HG03064 (cell line): ENCODE data around the gene MICALL1.

ENCODE experiments used
- ATAC-seq: cut with Tn5 transposase; IDR thresholded peaks from one replicate; pipeline ENCODE4 v1.9.1; 2021; ENCODE audit warnings: low read depth; ENCODE audit not compliant: unreplicated experiment

Gene MICALL1

DNA sequence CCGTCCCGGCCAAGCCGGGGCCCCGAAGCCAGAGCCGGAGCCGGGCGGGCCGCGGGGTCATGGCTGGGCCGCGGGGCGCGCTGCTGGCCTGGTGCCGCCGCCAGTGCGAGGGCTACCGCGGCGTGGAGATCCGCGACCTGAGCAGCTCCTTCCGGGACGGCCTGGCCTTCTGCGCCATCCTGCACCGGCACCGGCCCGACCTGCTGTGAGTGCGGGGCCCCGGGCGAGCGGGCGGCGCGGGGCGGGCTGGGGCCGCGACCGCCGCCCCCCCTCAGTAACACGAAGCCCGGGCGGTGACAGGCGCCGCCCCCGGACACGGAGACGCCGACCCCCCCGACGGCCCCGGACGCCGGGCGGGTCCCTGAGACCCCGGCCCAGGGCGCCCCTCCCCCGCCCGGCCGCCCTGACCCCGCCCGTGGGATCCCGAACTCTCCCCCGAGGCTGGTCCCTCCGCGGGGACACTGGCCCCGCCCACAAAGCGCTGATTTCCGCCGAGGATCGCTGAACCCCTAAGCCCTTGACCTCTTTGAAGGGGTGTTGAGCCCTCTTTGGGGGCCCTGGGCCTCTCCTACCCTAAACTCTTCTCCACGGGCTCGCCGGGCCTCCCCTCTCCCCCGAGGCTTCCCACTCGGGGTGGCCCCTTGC is 389 bp downstream of the MICALL1 start:
- ATAC-seq = peak; percentile 26

DNA sequence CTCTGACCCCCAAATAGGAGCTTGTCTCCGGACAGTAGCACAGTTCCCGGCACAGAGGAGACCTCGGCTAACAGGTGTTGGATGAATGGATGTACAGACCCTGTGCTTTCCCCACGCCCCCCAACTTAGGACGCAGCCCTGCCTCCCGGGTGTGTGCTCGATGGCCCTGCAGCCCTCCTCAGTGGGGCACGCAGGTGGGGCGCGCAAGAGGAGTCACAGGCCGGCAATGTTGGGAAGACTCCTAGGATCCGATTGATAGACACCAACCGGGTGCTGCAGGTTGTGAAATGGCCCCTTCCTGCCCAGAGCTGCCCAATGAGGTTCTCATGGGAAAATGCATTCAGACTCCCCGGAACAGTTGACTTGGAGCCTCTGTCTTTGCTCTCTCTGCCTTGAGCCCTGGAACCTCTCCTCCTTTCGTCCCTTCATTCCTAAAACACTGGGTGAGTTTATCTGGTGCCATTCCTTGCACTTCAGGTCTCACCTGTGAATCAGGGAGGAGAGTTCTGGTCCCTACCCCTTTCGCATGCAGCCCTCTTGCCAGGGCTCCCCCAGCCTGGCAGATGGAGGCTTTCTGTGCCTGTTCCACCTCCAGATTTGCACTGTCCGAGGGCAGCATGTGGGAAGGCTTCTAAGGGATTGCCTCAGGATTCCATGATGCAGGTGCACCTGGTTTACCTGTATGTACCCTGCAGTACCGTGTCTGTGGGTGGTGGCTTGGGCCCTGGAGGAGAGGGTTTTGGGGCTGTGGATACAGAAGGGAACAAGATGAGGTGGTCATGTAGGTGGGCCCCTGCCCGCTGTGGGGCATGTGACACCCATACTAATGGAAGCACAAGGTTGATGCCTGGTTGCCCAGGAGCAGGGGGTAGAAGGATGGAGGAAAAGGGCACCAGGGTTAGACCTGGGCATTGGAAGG is 1.2 kb downstream of the MICALL1 start:
- ATAC-seq = peak; percentile 11

DNA sequence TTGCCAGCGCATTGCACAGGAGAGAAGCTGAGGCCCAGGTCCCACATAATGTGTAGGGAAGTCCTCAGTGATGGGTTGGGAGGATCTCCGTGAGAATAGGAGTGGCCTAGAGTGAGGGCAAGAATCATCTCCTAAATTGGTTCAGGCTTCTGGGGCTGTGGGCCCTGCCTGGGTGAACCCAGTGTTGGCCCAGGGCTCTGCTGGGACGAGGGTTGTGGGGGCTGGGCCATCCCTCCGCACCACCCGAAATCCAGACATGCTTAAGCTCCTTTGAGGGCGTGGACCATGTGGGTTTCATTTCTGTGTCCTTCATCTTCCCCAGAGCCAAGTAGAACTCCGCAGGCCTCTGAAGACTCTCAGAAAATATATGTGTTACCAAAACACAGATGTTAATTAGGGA is 3.7 kb downstream of the MICALL1 start:
- no peak for ATAC-seq

DNA sequence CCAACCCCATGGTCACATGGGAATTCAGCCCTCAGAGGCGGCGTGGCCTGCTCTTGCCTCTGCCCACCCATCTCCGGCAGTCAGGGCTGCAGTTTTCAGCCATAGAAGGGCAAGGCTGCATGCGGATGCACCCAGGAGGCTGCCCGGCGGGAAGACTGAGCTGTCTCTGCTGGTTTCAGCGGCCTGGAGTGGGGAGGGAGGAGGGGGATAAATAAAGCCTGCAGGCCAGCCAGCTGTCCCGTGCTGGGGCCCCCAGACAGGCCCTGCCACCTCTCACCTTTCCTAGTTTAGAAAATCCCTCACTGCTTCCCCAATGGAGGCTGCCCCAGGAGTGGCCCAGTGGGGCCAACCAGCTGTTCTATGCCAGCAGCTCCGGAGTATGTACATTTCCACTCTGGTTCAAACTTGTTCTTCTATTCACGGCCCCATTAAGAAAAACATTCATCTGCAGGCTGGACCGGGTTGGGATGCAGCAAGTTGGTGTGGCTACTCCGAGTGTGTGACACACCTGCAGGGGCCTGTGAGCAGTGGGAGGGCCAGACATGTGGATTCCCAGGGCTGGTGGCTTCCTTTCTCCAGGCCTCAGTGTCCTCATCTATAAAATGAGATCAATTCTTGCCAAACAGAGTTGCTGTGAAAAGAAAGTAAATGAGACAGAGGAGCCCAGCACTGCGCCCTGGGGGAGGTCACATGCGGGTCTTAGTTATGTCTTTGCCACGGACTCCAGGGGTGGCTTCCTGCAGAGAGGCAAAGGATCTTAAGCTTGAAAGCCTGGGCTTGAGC is 5.0 kb downstream of the MICALL1 start:
- ATAC-seq = no peak

DNA sequence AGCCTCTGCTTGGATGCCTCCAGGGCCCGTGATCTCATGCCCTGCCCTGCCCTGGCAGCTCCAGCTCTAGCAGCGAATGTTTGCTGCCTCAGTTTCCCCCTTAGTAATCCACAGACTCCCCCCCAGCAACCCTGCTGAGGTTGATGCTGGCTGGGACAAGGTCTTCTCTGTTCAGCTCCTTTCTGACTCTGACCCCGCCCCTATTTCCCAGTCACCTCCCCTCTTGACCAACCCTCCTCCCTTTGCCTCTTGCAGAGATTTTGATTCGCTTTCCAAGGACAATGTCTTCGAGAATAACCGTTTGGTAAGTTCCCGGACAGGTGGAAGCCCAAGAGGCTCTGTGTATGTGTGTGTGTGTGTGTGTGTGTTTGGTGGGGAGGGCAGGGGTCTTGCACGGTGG is 5.6 kb downstream of the MICALL1 start:
- ATAC-seq = no peak

DNA sequence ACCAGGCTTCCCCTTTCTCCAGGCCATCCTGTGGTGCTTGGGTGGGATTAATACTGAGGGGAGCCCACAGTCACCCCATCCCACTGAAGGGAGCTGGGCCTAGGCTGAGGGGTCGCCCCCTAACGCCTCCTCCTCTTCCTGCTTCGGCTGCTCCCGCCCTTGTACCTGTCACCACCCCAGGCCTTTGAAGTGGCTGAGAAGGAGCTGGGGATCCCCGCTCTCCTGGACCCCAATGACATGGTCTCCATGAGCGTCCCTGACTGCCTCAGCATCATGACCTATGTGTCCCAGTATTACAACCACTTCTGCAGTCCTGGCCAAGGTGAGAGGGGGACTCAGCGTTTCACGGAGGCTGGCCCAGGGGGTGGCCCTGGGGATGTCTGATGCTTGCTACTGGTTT is 6.1 kb downstream of the MICALL1 start:
- ATAC-seq = no peak

DNA sequence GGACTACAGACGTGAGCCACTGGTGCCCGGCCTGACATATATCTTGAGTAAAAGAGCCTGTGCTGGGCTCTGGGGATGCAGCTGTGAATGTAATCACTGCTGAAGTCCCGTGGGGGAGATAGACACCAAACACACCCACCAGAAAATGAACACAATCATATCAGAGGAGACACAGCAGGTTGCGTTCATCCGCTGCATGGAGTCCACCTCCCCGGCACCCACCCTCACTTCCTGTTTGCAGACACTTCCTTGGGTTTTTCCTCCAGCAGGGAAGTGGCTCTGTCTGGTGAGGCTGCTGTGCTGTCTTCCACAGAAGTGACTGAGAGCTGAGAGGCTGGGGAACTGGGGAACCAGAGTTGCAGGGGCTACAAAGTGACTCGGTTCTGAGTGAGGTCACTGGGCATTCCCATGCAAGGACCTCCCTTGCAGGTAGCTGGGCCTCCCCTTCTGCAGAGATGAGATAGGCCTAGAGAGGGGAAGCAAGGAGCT is 7.2 kb downstream of the MICALL1 start:
- no peak for ATAC-seq

DNA sequence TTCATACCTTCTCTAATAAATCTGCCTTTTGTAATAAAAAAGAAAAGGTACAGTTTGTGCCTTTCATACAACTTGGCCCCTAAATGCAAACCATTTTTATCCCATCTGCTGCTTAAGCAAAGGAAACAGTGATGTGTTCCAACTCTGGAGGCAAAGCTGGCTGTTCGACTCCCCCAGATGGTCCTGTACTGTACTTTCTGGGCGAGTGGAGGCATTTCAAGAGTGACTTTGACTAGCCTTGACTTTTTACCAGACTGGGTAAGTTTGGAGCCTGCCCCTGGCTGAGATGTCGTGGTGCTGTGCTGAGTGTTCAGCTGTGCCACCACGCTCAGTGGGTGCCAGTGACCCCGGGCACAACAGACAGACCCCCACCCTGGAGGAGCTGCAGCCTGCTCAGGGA is 10.2 kb downstream of the MICALL1 start:
- ATAC-seq = no peak

DNA sequence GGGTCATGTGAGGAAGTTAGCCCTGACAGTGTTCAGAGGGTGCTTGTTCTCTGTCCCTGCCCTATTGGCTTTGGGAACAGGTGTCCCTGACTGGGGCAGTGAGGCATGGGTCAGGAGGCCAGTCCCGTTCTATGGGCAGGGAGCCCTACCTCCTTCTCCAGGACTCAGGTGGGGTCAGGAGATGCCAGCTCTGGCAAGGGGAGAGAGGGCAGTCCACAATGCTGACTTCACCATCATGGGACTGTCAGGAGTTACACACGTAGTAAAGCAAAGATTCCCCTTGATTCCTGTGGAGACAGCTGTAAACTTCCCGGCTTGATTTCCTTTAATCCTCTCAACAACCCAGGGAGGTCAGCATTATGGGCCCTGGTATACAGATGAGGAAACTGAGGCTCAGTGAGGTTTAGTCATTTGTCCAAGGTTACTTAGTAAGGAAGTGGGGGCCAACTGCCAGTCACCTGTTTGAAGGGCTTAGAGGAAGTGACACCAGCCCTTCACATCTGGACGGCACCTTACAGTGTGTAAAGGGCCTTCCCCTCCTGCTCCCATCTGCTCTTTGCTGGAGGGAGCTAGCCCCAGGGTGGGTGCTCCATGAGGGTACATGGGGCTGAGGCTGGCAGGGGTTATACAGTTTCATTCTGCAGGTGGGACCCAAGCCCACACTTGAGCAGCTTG is 11.9 kb downstream of the MICALL1 start:
- ATAC-seq = no peak

DNA sequence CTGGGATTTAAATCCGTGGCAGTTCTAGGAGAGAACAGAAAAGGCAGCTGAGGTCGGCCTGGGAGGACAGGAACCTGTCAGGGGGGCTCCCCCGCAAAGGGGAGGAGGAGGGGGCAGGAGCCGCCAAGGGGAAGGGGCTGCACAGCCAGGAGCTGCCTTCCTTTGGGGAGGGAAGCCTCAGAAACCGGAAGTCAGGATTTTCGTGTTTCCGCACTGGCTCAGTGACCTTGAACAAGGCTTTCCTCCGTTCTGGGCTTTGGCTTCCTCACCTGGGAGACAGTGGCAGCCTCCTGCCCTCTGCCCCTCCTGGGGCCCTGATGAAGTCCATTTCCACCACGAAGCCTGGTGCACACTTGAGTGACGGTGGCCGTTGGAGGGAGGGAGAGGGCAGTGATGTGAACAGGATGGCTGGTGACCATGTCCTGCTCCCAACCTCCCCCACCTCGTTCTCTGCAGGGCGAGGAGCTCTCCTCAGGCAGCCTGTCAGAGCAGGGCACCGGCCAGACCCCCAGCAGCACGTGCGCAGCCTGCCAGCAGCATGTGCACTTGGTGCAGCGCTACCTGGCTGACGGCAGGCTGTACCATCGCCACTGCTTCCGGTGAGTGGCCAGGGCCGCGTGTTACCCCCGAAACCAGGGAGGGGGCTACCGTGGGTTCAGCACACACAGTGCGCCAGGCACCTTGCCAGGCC is 12.6 kb downstream of the MICALL1 start:
- ATAC-seq = no peak

DNA sequence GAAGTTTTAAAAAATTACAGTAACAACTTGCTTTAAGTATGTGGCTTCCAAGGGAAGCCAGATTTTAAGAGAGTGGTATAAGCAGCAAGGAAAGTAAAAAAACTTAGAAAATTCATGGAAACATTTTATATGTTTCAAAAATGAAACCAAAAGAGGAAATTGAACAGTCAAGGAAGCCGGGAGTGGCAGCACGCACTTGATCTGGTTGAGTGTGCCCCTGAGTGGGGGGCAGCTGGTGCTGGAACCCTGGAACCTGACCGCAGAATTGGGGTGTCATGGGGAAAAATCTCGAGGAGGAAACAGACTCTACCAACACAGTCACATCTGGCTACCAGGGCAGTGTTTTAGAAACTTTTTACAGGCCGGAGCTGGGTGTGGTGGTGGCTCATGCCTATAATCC is 14.0 kb downstream of the MICALL1 start:
- ATAC-seq = no peak

DNA sequence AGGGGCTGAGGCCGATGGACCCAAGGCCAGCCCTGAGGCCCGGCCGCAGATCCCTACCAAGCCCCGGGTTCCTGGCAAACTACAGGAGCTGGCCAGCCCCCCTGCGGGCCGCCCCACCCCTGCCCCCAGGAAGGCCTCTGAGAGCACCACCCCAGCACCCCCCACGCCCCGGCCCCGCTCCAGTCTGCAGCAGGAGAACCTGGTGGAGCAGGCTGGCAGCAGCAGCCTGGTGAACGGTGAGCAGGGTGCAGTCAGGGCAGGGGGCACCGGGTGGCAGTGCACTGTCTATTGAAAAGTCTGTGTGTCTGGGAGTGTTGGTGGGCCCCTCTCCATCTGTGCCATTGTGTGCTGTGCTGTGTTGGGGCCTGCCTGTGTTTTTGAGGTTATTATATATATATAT is 16.1 kb downstream of the MICALL1 start:
- no peak for ATAC-seq

DNA sequence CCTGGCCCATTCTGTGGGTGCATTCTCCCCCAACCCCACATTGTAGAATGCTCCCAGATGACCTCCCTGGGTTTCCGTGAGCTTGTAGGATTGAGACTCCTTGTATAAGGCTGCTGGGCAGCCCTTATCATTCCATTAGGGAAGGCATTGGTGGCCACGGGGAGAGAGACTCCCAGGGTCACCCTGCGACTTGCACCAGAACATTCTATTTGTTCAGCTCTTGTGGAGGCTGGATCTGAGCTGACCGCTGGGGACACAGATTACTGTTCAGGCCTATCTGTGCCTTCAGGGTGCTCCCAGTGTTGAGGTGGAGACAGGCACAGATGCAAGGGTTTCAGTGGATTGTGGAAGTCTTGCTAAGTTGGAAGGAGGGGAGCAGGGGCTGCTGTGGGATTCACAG is 17.8 kb downstream of the MICALL1 start:
- no peak for ATAC-seq

DNA sequence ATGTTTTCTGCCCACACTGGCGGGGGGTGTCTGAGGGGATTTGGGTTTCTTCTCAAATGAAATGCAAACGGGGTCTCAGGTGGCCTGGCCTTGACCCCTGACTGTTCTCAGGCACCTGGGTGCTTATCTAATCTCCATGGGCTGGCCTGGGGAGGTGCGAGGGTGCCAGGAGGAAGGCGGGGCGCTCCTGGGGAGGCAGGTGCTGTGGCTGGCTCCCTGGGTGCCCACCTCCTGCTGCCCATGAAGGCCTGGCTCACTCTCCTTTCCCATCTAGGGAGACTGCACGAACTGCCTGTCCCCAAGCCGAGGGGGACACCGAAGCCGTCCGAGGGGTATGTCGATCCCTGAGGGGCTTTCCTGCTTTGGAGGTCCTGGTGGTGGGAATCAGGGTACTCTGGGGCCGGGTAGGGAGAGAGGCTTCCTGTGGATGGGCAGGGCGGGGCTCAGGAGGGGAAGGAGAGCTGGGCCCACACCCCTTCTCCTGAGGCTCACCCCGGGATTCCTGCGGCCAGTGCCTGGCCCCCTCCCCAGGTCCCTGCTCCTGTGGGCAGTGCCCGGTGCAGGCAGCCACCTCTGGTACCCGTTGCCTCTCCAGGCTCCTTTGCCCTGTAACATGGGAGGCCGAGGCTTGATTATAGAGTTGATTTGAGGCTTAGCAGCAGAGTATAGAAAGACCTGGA is 18.4 kb downstream of the MICALL1 start:
- no peak for ATAC-seq

DNA sequence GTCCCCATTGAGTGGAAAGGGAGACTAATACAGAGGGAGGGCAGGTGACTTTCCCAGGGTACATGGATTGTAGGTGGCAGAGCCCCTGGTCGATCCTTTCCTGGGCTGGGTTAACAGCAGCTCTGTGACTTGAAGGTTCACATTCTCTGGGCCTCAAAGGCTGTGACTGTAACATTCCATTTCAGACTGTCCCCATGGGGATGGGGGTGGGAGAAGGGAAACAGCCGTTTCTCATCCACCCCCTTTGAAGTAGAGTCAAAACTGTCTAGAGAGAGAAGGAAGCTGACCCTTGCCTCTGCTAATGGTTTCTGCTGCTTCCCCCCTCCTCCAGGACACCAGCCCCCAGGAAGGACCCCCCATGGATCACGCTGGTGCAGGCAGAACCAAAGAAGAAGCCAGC is 19.2 kb downstream of the MICALL1 start:
- ATAC-seq = no peak

DNA sequence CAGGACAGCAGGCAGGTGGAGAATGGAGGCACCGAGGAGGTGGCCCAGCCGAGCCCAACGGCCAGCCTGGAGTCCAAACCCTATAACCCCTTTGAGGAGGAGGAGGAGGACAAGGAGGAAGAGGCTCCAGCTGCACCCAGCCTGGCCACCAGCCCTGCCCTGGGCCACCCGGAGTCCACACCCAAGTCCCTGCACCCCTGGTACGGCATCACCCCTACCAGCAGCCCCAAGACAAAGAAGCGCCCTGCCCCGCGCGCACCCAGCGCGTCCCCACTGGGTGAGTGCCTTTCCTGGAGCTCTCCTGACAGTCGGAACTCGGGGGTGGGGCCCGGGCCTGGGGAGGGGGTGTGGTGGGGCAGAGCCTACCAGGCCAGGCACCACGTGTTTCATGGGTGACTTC is 19.7 kb downstream of the MICALL1 start:
- ATAC-seq = no peak

DNA sequence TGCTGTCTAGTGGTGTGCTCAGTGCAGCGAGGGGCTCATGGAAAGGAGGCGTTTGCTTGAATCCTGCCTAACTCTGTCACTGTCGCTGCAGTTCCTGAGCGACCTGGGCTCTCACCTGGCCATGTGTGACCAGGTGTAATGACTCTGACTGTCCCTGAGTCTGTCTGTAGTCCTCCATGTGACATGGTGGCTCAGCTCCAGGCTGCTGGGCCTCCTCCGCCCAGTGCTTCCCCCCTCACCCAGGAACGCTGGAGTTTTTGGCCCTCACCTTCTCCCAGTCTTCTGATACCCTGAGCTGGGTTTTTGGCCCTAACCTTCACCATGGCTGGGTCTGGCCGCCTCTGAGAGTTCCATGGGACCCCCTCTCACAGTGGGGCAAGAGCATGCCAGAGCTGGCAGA is 20.3 kb downstream of the MICALL1 start:
- no peak for ATAC-seq

DNA sequence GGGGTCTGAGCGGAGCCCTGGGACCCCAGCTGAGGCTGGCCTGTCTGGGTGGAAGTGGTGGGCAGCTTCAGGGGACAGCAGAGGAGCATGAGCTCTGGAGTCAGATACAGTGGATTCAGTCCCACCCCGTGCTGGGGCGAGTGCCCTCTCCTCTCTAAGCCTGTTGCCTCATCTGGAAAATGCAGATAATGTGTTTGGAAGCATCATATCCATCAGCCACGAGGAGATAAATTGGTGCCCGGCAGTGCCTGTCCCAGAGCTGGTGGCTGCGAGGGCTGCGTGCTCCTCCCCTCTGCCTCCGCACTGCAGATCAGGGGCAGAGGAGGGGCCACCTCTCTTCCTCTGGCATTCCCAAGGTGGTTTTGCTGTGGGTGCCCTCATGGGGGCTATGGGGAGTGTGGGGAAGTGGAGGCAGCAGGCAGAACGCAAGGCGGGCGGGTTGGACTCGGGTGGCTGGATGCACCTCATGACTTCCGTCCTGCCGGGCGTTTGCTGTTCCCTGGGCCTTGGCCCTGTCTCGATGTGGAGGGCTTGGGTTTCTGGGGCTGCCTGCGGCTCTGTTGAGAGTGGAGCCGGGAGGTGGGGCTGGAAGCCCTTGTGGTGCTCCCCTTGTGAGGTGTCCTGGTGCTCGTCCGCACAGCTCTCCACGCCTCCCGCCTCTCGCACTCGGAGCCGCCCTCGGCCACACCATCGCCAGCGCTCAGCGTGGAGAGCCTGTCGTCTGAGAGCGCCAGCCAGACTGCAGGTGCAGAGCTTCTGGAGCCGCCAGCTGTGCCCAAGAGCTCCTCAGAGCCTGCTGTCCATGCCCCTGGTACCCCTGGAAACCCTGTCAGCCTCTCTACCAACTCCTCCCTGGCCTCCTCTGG is 20.9 kb downstream of the MICALL1 start:
- ATAC-seq = no peak

DNA sequence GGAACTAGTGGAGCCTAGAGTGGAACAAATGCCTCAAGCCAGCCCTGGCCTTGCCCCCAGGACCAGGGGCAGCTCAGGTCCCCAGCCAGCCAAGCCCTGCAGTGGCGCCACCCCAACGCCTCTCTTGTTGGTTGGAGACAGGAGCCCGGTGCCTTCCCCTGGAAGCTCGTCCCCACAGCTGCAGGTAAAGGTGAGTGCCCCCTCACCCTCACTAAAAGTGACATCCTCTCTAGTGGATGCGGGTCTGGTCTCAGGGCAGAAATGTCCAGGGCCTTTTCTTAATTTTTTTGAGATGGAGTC is 21.5 kb downstream of the MICALL1 start:
- no peak for ATAC-seq
